ENCODE data around the gene SHISA9. TPM values are rescaled to one million over a fixed set of nuclear protein-coding genes. Genes with fewer than 3 reads are reported as not detected.

Gene SHISA9
- total RNA-seq, 1 experiment from 2014 or later: not detected

- H3K79me2 ChIP-seq (ENCODE audit: insufficient read depth, low read length): no peaks in the 10 kb centered on the region
- ChIA-PET CTCF (no interaction called here), RAD21 (ENCODE audit: low non-redundant PET in 1 of 2, low total read pairs in 2 of 2, uncharacterized antibody in 2 of 2, unreplicated experiment in 2 of 2) (no interaction called here), POLR2A (no interaction called here)
- H3K36me3 ChIP-seq (ENCODE audit: control insufficient read depth in 1 of 2, insufficient read depth in 2 of 2, low read length in 2 of 2): no peaks in the 10 kb centered on the region
- no peak overlapping the region for H2AFZ ChIP-seq (ENCODE audit: low read depth, low read length, poor library complexity, severe bottlenecking)
- no peak overlapping the region for H3K4me2 ChIP-seq (ENCODE audit: low read length)
- no peaks in the 10 kb centered on the region for H3K27me3 ChIP-seq (ENCODE audit: insufficient read depth, low read length)
- H4K20me1 ChIP-seq (ENCODE audit: insufficient read depth): no peaks in the 10 kb centered on the region
- intact Hi-C loops (cut with micrococcal nuclease): no loop called here
- no peak overlapping the region for H3K27ac ChIP-seq (ENCODE audit: low read depth, low read length)
- H3K9me3 ChIP-seq (ENCODE audit: control insufficient read depth in 1 of 2, insufficient read depth in 1 of 2, low read depth in 1 of 2, low read length in 2 of 2): no peaks in the 10 kb centered on the region
- no peaks in the 10 kb centered on the region for H3K4me1 ChIP-seq (ENCODE audit: control insufficient read depth in 1 of 2, insufficient read depth in 2 of 2, low read length in 2 of 2)
- ATAC-seq (no peak), DNase-seq (ENCODE audit: low read depth, low spot score) (no peak)
- H3K9ac ChIP-seq (ENCODE audit: low read length): no peak overlapping the region
- no TSS peak for BruUV-seq (replicated peaks)
- TF ChIP-seq POLR2AphosphoS5 (IDR thresholded peaks at IDR 0.05; ENCODE audit: low read depth, low read length) (no peak), ELF1 (IDR thresholded peaks at IDR 0.05; ENCODE audit: borderline replicate concordance, low read depth) (no peak), FOSL1 (IDR thresholded peaks at IDR 0.05; ENCODE audit: low read depth) (no peak), EGR1 (IDR thresholded peaks at IDR 0.05; ENCODE audit: low read depth) (no peak), YY1 (IDR thresholded peaks at IDR 0.05; ENCODE audit: extremely low read depth, insufficient replicate concordance, low read depth, low read length) (no peak), ZNF274 (IDR thresholded peaks at IDR 0.05; ENCODE audit: low read depth, low read length) (no peak), SRF (IDR thresholded peaks at IDR 0.05; ENCODE audit: low read depth) (no peak), ZBTB33 (IDR thresholded peaks at IDR 0.05; ENCODE audit: extremely low read depth, insufficient replicate concordance, low read length) (no peak)
- TF ChIP-seq, protein P1, sequence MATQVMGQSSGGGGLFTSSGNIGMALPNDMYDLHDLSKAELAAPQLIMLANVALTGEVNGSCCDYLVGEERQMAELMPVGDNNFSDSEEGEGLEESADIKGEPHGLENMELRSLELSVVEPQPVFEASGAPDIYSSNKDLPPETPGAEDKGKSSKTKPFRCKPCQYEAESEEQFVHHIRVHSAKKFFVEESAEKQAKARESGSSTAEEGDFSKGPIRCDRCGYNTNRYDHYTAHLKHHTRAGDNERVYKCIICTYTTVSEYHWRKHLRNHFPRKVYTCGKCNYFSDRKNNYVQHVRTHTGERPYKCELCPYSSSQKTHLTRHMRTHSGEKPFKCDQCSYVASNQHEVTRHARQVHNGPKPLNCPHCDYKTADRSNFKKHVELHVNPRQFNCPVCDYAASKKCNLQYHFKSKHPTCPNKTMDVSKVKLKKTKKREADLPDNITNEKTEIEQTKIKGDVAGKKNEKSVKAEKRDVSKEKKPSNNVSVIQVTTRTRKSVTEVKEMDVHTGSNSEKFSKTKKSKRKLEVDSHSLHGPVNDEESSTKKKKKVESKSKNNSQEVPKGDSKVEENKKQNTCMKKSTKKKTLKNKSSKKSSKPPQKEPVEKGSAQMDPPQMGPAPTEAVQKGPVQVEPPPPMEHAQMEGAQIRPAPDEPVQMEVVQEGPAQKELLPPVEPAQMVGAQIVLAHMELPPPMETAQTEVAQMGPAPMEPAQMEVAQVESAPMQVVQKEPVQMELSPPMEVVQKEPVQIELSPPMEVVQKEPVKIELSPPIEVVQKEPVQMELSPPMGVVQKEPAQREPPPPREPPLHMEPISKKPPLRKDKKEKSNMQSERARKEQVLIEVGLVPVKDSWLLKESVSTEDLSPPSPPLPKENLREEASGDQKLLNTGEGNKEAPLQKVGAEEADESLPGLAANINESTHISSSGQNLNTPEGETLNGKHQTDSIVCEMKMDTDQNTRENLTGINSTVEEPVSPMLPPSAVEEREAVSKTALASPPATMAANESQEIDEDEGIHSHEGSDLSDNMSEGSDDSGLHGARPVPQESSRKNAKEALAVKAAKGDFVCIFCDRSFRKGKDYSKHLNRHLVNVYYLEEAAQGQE (IDR thresholded peaks at IDR 0.05; ENCODE audit: low read depth): no peak
- H3K9me2 ChIP-seq (ENCODE audit: insufficient read depth): no peaks in the 10 kb centered on the region
- H3K4me3 ChIP-seq (replicated peaks in 1 of 2; ENCODE audit: low read depth in 1 of 2, low read length in 2 of 2): no peak overlapping the region
Observed at GRCh38 chr16:13264749-13265552, 363.6 kb downstream of the SHISA9 start.
